Measurements from ENCODE around the gene YIPF5.
A peak's percentile ranks its signal among the peaks of the same experiment; 100 is the strongest.

YIPF5 gene

GRCh38 chr5:144179226-144179625 lies 8.8 kb upstream of the YIPF5 start:
- no peak overlapping the region for H3K4me3 ChIP-seq (ENCODE audit: low read depth, low read length)
- DNase-seq (ENCODE audit: low read depth), result no peak
- TF ChIP-seq CTCF (IDR thresholded peaks at IDR 0.05; ENCODE audit: low read depth, low read length) (no peak), POLR2A (IDR thresholded peaks at IDR 0.05; ENCODE audit: extremely low read depth, insufficient read length) (no peak), MAX (IDR thresholded peaks at IDR 0.05; ENCODE audit: low read depth, low read length) (no peak), MYC (IDR thresholded peaks at IDR 0.05; ENCODE audit: low read depth, low read length) (no peak)

GRCh38 chr5:144177548-144177947 lies 7.1 kb upstream of the YIPF5 start:
- DNase-seq (ENCODE audit: low read depth), result no peak
- H3K4me3 ChIP-seq (ENCODE audit: low read depth, low read length), result no peak overlapping the region
- TF ChIP-seq MAX (IDR thresholded peaks at IDR 0.05; ENCODE audit: low read depth, low read length) (no peak), POLR2A (IDR thresholded peaks at IDR 0.05; ENCODE audit: extremely low read depth, insufficient read length) (no peak), CTCF (IDR thresholded peaks at IDR 0.05; ENCODE audit: low read depth, low read length) (no peak), MYC (IDR thresholded peaks at IDR 0.05; ENCODE audit: low read depth, low read length) (no peak)

GRCh38 chr5:144173766-144174165 lies 3.3 kb upstream of the YIPF5 start:
- DNase-seq (ENCODE audit: low read depth), result no peak
- no peak for TF ChIP-seq POLR2A (IDR thresholded peaks at IDR 0.05; ENCODE audit: extremely low read depth, insufficient read length)

GRCh38 chr5:144169904-144170275 lies 569 bp downstream of the YIPF5 start:
- no peak for DNase-seq (ENCODE audit: low read depth)
- H3K4me3 ChIP-seq (ENCODE audit: low read depth, low read length), result peak overlapping the region; percentile 94
- TF ChIP-seq CTCF (IDR thresholded peaks at IDR 0.05; ENCODE audit: low read depth, low read length), result no peak

More at GRCh38 chr5:144173766-144174165, 3.3 kb upstream of the YIPF5 start:
- H3K4me3 ChIP-seq (ENCODE audit: low read depth, low read length), result no peak overlapping the region

GRCh38 chr5:144167998-144168397 lies 2.5 kb downstream of the YIPF5 start:
- H3K4me3 ChIP-seq (ENCODE audit: low read depth, low read length), result no peak overlapping the region
- DNase-seq (ENCODE audit: low read depth), result no peak
- TF ChIP-seq MAX (IDR thresholded peaks at IDR 0.05; ENCODE audit: low read depth, low read length) (no peak), MYC (IDR thresholded peaks at IDR 0.05; ENCODE audit: low read depth, low read length) (no peak), POLR2A (IDR thresholded peaks at IDR 0.05; ENCODE audit: extremely low read depth, insufficient read length) (no peak), CTCF (IDR thresholded peaks at IDR 0.05; ENCODE audit: low read depth, low read length) (no peak)

- DNase-seq (ENCODE audit: low read depth), result no peak
- H3K4me3 ChIP-seq (ENCODE audit: low read depth, low read length), result no peak overlapping the region
- TF ChIP-seq POLR2A (IDR thresholded peaks at IDR 0.05; ENCODE audit: extremely low read depth, insufficient read length) (no peak), MYC (IDR thresholded peaks at IDR 0.05; ENCODE audit: low read depth, low read length) (no peak), MAX (IDR thresholded peaks at IDR 0.05; ENCODE audit: low read depth, low read length) (no peak), CTCF (IDR thresholded peaks at IDR 0.05; ENCODE audit: low read depth, low read length) (no peak)
Measured at GRCh38 chr5:144166696-144167095, 3.8 kb downstream of the YIPF5 start.

All from NB4 (cell line).